B cell (primary cell): Measurements from ENCODE around the gene PSMG1. TPM values are rescaled to one million over a fixed set of nuclear protein-coding genes. Genes with fewer than 3 reads are reported as not detected.
"Not testable (repeated sequence)": the region's sequence is repeated elsewhere in the genome, so short reads cannot be mapped to it uniquely, and the experiment has no call there.

ENCODE experiments used
- ATAC-seq: fragments of 200-7000 bp; cut with Tn5 transposase; one replicate; pipeline ENCODE4 v1.10.0; 2021; ENCODE audit warnings: low read depth, mild to moderate bottlenecking, moderate number of reproducible peaks, moderate library complexity
- CTCF ChIA-PET: fragments of 350-600 bp; sonication (Branson Sonifier 250); formaldehyde crosslinking; loops from one replicate; lab custom pipeline; 2021; ENCODE audit warnings: antibody characterized with exemption, inconsistent platforms; lab: Charles Lee
- POLR2A ChIA-PET: fragments of 350-600 bp; sonication (Branson Sonifier 250); formaldehyde crosslinking; loops from one replicate; lab custom pipeline; 2021; ENCODE audit warnings: antibody characterized with exemption; lab: Charles Lee
- DNase-seq: peaks from one replicate; pipeline ENCODE4 v3.0.0; 2013
- H2AFZ ChIP-seq: 2 replicates; pipeline ENCODE4 v1.6.1; 2012; ENCODE audit warnings: mild to moderate bottlenecking, low read depth, low read length; ENCODE audit not compliant: insufficient read depth, poor library complexity, severe bottlenecking
- H3K27ac ChIP-seq, 2 donors: 1 replicate in 1 of 2; 2 replicates in 1 of 2; pipeline ENCODE4 v1.5.1; 2012 to 2013; ENCODE audit warnings: low read length in 2 of 2, mild to moderate bottlenecking in 2 of 2, moderate library complexity in 1 of 2
- H3K27me3 ChIP-seq, 4 experiments: fragments of 200-600 bp in 1 of 4; sonication (generic) in 1 of 4; replicated peaks in 1 of 4; 1 replicate in 2 of 4; 2 replicates in 2 of 4; pipeline versions ENCODE4 v1.6.1 to v1.7.0; 2013 to 2016; ENCODE audit warnings: low read length in 3 of 4, mild to moderate bottlenecking in 2 of 4, mixed read lengths in 1 of 4, moderate library complexity in 1 of 4; ENCODE audit not compliant: insufficient read depth in 4 of 4, control insufficient read depth in 3 of 4; ENCODE audit errors: control extremely low read depth in 1 of 4
- H3K36me3 ChIP-seq, 2 experiments: replicated peaks in 1 of 2; 1 replicate in 1 of 2; 2 replicates in 1 of 2; pipeline versions ENCODE4 v1.6.1 to v1.7.1; 2013; ENCODE audit warnings: low read length in 1 of 2; ENCODE audit not compliant: insufficient read depth in 2 of 2, control insufficient read depth in 1 of 2; ENCODE audit errors: control extremely low read depth in 1 of 2, extremely low read depth in 1 of 2
- H3K4me1 ChIP-seq, 2 donors: fragments of 200-600 bp in 1 of 2; sonication (generic) in 1 of 2; 1 replicate in 1 of 2; 2 replicates in 1 of 2; pipeline versions ENCODE4 v1.5.1 to v1.6.1; 2013 to 2017; ENCODE audit warnings: low read length in 2 of 2; ENCODE audit not compliant: control insufficient read depth in 2 of 2, insufficient read depth in 2 of 2
- H3K4me2 ChIP-seq: replicated peaks from 2 replicates; pipeline ENCODE3; 2012; ENCODE audit warnings: mild to moderate bottlenecking, low read depth, low read length; ENCODE audit not compliant: poor library complexity, severe bottlenecking
- H3K4me3 ChIP-seq, 5 experiments: fragments of 200-600 bp in 1 of 5; sonication (generic) in 1 of 5; 1 replicate in 3 of 5; 2 replicates in 2 of 5; pipeline versions ENCODE4 v1.5.1 to v1.7.0; 2011 to 2016; ENCODE audit warnings: low read length in 4 of 5, mild to moderate bottlenecking in 4 of 5, low read depth in 2 of 5, control low read depth in 1 of 5, moderate library complexity in 1 of 5; ENCODE audit not compliant: insufficient read depth in 1 of 5; ENCODE audit errors: control extremely low read depth in 1 of 5, extremely low read depth in 1 of 5
- H3K79me2 ChIP-seq: fragments of 200-600 bp; sonication (generic); one replicate; pipeline ENCODE4 v1.6.0; 2016; ENCODE audit warnings: low read length; ENCODE audit not compliant: control insufficient read depth, insufficient read depth
- H3K9ac ChIP-seq: fragments of 200-600 bp; sonication (generic); 2 replicates; pipeline ENCODE4 v1.6.1; 2017; ENCODE audit warnings: mild to moderate bottlenecking, low read length, moderate library complexity
- H3K9me3 ChIP-seq, 3 donors: one replicate each; pipeline versions ENCODE4 v1.6.1 to v1.7.1; 2013; ENCODE audit warnings: low read length in 2 of 3; ENCODE audit not compliant: control insufficient read depth in 2 of 3, insufficient read depth in 1 of 3; ENCODE audit errors: control extremely low read depth in 1 of 3
- H4K20me1 ChIP-seq: 2 replicates; pipeline ENCODE4 v1.6.0; 2012; ENCODE audit warnings: mild to moderate bottlenecking, low read length; ENCODE audit not compliant: insufficient read depth, control insufficient read depth, poor library complexity, severe bottlenecking
- H3K27ac Mint-ChIP-seq: one replicate; pipeline ENCODE4 v1.8.0; 2021; ENCODE audit warnings: mixed read lengths
- H3K27me3 Mint-ChIP-seq: one replicate; pipeline ENCODE4 v1.8.0; 2021; ENCODE audit warnings: mixed read lengths
- H3K4me1 Mint-ChIP-seq: one replicate; pipeline ENCODE4 v1.8.0; 2021; ENCODE audit warnings: mixed read lengths
- H3K4me3 Mint-ChIP-seq: one replicate; pipeline ENCODE4 v1.8.0; 2021; ENCODE audit warnings: mixed read lengths
- H3K9me3 Mint-ChIP-seq: one replicate; pipeline ENCODE4 v1.8.0; 2022; ENCODE audit warnings: mixed read lengths; ENCODE audit not compliant: insufficient read depth
- EZH2 ChIP-seq: IDR thresholded peaks from 2 replicates; pipeline ENCODE4 v1.6.1; 2012; ENCODE audit warnings: borderline replicate concordance, low read depth, mild to moderate bottlenecking, moderate library complexity, low read length; ENCODE audit not compliant: insufficient read depth, poor library complexity, severe bottlenecking
- WGBS: methylation state at CpG from one replicate; pipeline ENCODE4 v1.1.5; 2013; ENCODE audit warnings: missing lambda C conversion rate; ENCODE audit not compliant: insufficient coverage; 5-methylcytosine and 5-hydroxymethylcytosine counted together
- intact Hi-C: fragments of 100-400 bp; cut with micrococcal nuclease; formaldehyde crosslinking; loops from one replicate; pipeline ENCODE4 v1.10.0; 2022
- polyA plus RNA-seq: library from polyadenylated mRNA; depleted of rRNA; stranded (reverse); fragments of >200 nt; gene quantifications from 2 replicates; pipeline ENCODE4 v1.2.3, GENCODE V29; 2012
- total RNA-seq, 2 donors: library from RNA; stranded (reverse); fragments of 120-200 nt in 1 of 2; gene quantifications; 1 replicate in 1 of 2; 2 replicates in 1 of 2; pipeline versions ENCODE4 v1.2.3 to v1.2.4, GENCODE V29; 2013 to 2022
- TF ChIP-seq, protein P1 (sequence below): fragments of 200-600 bp; IDR thresholded peaks from one replicate; pipeline ENCODE4 v1.8.0; 2022; ENCODE audit warnings: antibody characterized with exemption, mild to moderate bottlenecking

Gene PSMG1
- total and polyA plus RNA-seq, 2 donors (not counting 1 experiment from before 2014, with no cell fraction given): 8.6 to 10.4 TPM

- Mint-ChIP-seq H3K9me3 (peaks cover 7% of the 10 kb centered on the region), H3K27ac (no peak overlapping the region), H3K4me1 (no peaks in the 10 kb centered on the region), H3K4me3 (no peak overlapping the region), H3K27me3 (peaks cover 20% of the 10 kb centered on the region)
- intact Hi-C loops: no loop called here
- ATAC-seq: no peak
- TF ChIP-seq EZH2: no peak
- TF ChIP-seq, protein P1, sequence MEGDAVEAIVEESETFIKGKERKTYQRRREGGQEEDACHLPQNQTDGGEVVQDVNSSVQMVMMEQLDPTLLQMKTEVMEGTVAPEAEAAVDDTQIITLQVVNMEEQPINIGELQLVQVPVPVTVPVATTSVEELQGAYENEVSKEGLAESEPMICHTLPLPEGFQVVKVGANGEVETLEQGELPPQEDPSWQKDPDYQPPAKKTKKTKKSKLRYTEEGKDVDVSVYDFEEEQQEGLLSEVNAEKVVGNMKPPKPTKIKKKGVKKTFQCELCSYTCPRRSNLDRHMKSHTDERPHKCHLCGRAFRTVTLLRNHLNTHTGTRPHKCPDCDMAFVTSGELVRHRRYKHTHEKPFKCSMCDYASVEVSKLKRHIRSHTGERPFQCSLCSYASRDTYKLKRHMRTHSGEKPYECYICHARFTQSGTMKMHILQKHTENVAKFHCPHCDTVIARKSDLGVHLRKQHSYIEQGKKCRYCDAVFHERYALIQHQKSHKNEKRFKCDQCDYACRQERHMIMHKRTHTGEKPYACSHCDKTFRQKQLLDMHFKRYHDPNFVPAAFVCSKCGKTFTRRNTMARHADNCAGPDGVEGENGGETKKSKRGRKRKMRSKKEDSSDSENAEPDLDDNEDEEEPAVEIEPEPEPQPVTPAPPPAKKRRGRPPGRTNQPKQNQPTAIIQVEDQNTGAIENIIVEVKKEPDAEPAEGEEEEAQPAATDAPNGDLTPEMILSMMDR: no peak
- Histone ChIP-seq H3K9me3 (peaks cover 0 to 8% (median 5%) of the 10 kb centered on the region in 3 donors), H3K27me3 (no peaks in the 10 kb centered on the region), H2AFZ (no peak overlapping the region), H3K27ac (no peak overlapping the region), H4K20me1 (no peaks in the 10 kb centered on the region), H3K9ac (no peak overlapping the region), H3K79me2 (no peaks in the 10 kb centered on the region), H3K36me3 (no peaks in the 10 kb centered on the region), H3K4me2 (no peak overlapping the region), H3K4me3 (no peak overlapping the region), H3K4me1 (no peaks in the 10 kb centered on the region)
- CTCF ChIA-PET: no interaction called here
- DNase-seq: no peak
- POLR2A ChIA-PET: no interaction called here
- WGBS: 27% methylated on average over 2 of the region's 3 CpGs
These were observed 22.2 kb downstream of the PSMG1 start for GRCh38 chr21:39161064-39161463.

DNA sequence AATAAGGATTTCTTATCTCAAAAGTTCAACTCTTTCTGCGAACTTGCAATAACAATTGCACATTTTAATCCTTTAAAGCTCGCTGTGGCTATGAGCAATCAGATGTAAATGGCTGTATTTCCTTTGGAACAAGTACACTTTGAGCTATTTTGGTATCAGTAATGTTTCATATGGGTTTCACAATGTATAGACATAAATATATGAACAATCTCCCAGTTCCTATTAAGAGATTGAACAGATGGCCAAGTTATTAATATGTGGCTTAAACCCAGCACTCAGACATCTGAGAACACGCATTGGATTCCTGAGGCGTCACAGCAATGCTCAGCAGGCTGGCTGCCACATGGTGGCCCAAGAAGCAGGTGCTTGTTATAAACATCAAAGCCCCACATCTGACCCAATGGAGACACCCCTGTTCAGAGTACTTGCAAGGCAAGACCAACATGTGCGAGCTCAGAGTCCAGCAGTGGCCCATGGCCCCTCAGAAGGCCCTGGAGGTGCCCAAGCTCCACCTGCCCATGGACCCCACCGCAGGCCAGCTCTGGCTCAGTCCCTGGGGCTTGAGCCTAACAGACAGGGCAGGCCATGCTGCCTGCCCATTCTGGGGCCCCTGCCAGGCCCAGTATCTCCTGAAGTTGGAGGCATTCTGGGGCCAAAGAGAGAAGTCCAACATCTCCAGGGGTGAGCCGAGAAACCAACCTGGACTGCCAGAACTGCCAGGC is 23.7 kb downstream of the PSMG1 start:
- H3K27ac ChIP-seq: no peak overlapping the region
- TF ChIP-seq, protein P1: no peak
- TF ChIP-seq EZH2: no peak
- intact Hi-C loops: no loop called here
- no peaks in the 10 kb centered on the region for H3K36me3 ChIP-seq
- H3K79me2 ChIP-seq: no peaks in the 10 kb centered on the region
- WGBS: 69% methylated on average over 5 of the region's 7 CpGs
- no peaks in the 10 kb centered on the region for H4K20me1 ChIP-seq
- no peak overlapping the region for H3K4me3 ChIP-seq
- no peak overlapping the region for H3K9ac ChIP-seq
- H3K9me3 ChIP-seq: peaks cover 0 to 5% (median 0%) of the 10 kb centered on the region in 3 donors
- Mint-ChIP-seq H3K9me3 (peaks cover 5% of the 10 kb centered on the region), H3K27ac (no peak overlapping the region), H3K27me3 (peaks cover 11% of the 10 kb centered on the region), H3K4me1 (no peaks in the 10 kb centered on the region), H3K4me3 (no peak overlapping the region)
- no peaks in the 10 kb centered on the region for H3K4me1 ChIP-seq
- no peak overlapping the region for H2AFZ ChIP-seq
- H3K4me2 ChIP-seq: no peak overlapping the region
- POLR2A ChIA-PET: no interaction called here
- CTCF ChIA-PET: interaction anchor here (1.1 kb wide), 1 partner anchor 18 kb away, joined by 3 read pairs; no protein-coding TSS in a partner anchor
- DNase-seq (no peak), ATAC-seq (no peak)
- H3K27me3 ChIP-seq: no peaks in the 10 kb centered on the region

- H3K27me3 Mint-ChIP-seq, H3K36me3 ChIP-seq, H2AFZ ChIP-seq, ATAC-seq, CTCF ChIA-PET, H3K9me3 Mint-ChIP-seq, POLR2A ChIA-PET, H3K4me3 ChIP-seq, H3K4me3 Mint-ChIP-seq, H3K4me1 ChIP-seq, H3K79me2 ChIP-seq, H3K9me3 ChIP-seq, H4K20me1 ChIP-seq, H3K27ac ChIP-seq, H3K4me1 Mint-ChIP-seq, H3K9ac ChIP-seq, DNase-seq, H3K4me2 ChIP-seq, H3K27me3 ChIP-seq, intact Hi-C loops, H3K27ac Mint-ChIP-seq: not testable (repeated sequence)
- WGBS: 99% methylated on average over 12 of the region's 34 CpGs
These were observed 26.0 kb downstream of the PSMG1 start for GRCh38 chr21:39157241-39157640.
